Parathyroid adenoma (tissue), 2 donors: ENCODE data around the gene LRRC27.
"Not testable (repeated sequence)": the region's sequence is repeated elsewhere in the genome, so short reads cannot be mapped to it uniquely, and the experiment has no call there.

Experiments
- H2AFZ ChIP-seq: fragments of 300-600 bp; sonication (generic); one replicate; pipeline ENCODE4 v1.7.0; 2017; ENCODE audit warnings: antibody characterized with exemption, mild to moderate bottlenecking
- H3K27ac ChIP-seq: fragments of 300-600 bp; sonication (generic); one replicate; pipeline ENCODE4 v1.7.0; 2017
- H3K27me3 ChIP-seq: fragments of 300-600 bp; sonication (generic); one replicate; pipeline ENCODE4 v1.7.0; 2017; ENCODE audit warnings: low read length; ENCODE audit not compliant: control insufficient read depth, insufficient read depth
- H3K36me3 ChIP-seq: fragments of 300-600 bp; sonication (generic); one replicate; pipeline ENCODE4 v1.7.0; 2017; ENCODE audit warnings: low read length; ENCODE audit not compliant: control insufficient read depth, insufficient read depth
- H3K4me1 ChIP-seq: fragments of 300-600 bp; sonication (generic); one replicate; pipeline ENCODE4 v1.7.0; 2017; ENCODE audit warnings: control low read depth
- H3K4me2 ChIP-seq: fragments of 300-600 bp; sonication (generic); one replicate; pipeline ENCODE4 v1.7.0; 2017; ENCODE audit warnings: low read length
- H3K4me3 ChIP-seq: fragments of 300-600 bp; sonication (generic); one replicate; pipeline ENCODE4 v1.7.0; 2017; ENCODE audit warnings: low read depth, low read length
- H3K79me2 ChIP-seq: fragments of 300-600 bp; sonication (generic); one replicate; pipeline ENCODE4 v1.7.0; 2017; ENCODE audit warnings: control low read depth
- H3K9ac ChIP-seq: fragments of 300-600 bp; sonication (generic); one replicate; pipeline ENCODE4 v1.7.0; 2017; ENCODE audit warnings: mild to moderate bottlenecking
- H3K9me3 ChIP-seq: fragments of 300-600 bp; sonication (generic); one replicate; pipeline ENCODE4 v1.7.0; 2017; ENCODE audit warnings: low read length; ENCODE audit not compliant: control insufficient read depth
- CTCF ChIP-seq: fragments of 300-600 bp; sonication (generic); IDR thresholded peaks from one replicate; pipeline ENCODE4 v1.7.0; 2017; ENCODE audit warnings: antibody characterized with exemption, mild to moderate bottlenecking
- donor health status: primary hyperparathyroidism.

The LRRC27 gene

GRCh38 chr10:132335189-132336063 lies 3.4 kb downstream of the LRRC27 start:
- Histone ChIP-seq H3K27me3 (no peaks in the 10 kb centered on the region), H3K9ac (no peak overlapping the region), H3K27ac (peak overlapping the region; percentile 13), H3K36me3 (no peaks in the 10 kb centered on the region), H3K4me2 (no peak overlapping the region), H3K4me1 (peaks cover 15% of the 10 kb centered on the region), H3K9me3 (no peaks in the 10 kb centered on the region), H3K79me2 (no peaks in the 10 kb centered on the region), H2AFZ (peak overlapping the region; percentile 17), H3K4me3 (no peak overlapping the region)
- TF ChIP-seq CTCF, result no peak

- no peak overlapping the region for H3K4me2 ChIP-seq
- no peak for TF ChIP-seq CTCF
- H2AFZ ChIP-seq, result peak overlapping the region; percentile 17
- H3K4me1 ChIP-seq, result peaks cover 15% of the 10 kb centered on the region
- H3K9ac ChIP-seq, result no peak overlapping the region
- peak overlapping the region; percentile 6 for H3K4me3 ChIP-seq
- no peaks in the 10 kb centered on the region for H3K79me2 ChIP-seq
- H3K9me3 ChIP-seq, result no peaks in the 10 kb centered on the region
- H3K36me3 ChIP-seq, result no peaks in the 10 kb centered on the region
- H3K27me3 ChIP-seq, result no peaks in the 10 kb centered on the region
- H3K27ac ChIP-seq, result peak overlapping the region; percentile 13
These were observed 4.2 kb downstream of the LRRC27 start for GRCh38 chr10:132336064-132336746.

- Histone ChIP-seq H2AFZ (peak overlapping the region; percentile 58), H3K79me2 (no peaks in the 10 kb centered on the region), H3K27ac (no peak overlapping the region), H3K9ac (no peak overlapping the region), H3K4me1 (peaks cover 15% of the 10 kb centered on the region), H3K27me3 (no peaks in the 10 kb centered on the region), H3K4me2 (no peak overlapping the region), H3K36me3 (no peaks in the 10 kb centered on the region), H3K9me3 (no peaks in the 10 kb centered on the region), H3K4me3 (peak overlapping the region; percentile 6)
- TF ChIP-seq CTCF, result no peak
These were observed 5.0 kb downstream of the LRRC27 start for GRCh38 chr10:132336919-132337407.

- not testable (repeated sequence) for H3K4me3 ChIP-seq, H3K9me3 ChIP-seq, H2AFZ ChIP-seq, H3K27ac ChIP-seq, H3K4me2 ChIP-seq, H3K27me3 ChIP-seq, H3K79me2 ChIP-seq, H3K9ac ChIP-seq, H3K36me3 ChIP-seq
- H3K4me1 ChIP-seq, result peaks cover 15% of the 10 kb centered on the region
These were observed 5.9 kb downstream of the LRRC27 start for GRCh38 chr10:132337854-132338253.

- Histone ChIP-seq H3K4me1 (peaks cover 14% of the 10 kb centered on the region), H3K27me3 (no peaks in the 10 kb centered on the region), H3K4me2 (no peak overlapping the region), H2AFZ (no peak overlapping the region), H3K9ac (no peak overlapping the region), H3K79me2 (no peaks in the 10 kb centered on the region), H3K9me3 (no peaks in the 10 kb centered on the region), H3K27ac (no peak overlapping the region), H3K4me3 (no peak overlapping the region), H3K36me3 (no peaks in the 10 kb centered on the region)
- no peak for TF ChIP-seq CTCF
These were observed 6.9 kb downstream of the LRRC27 start for GRCh38 chr10:132338876-132339275.
